T-helper 2 cell treated with Interferon-gamma antibody and Interleukin-4, amounts not matched to agents 100 ng/mL and 5 ng/mL, for 36 hours (primary cell): ENCODE data around the gene IL1RAPL1. TPM values are rescaled to one million over a fixed set of nuclear protein-coding genes. Genes with fewer than 3 reads are reported as not detected.
"Not testable (repeated sequence)": the region's sequence is repeated elsewhere in the genome, so short reads cannot be mapped to it uniquely, and the experiment has no call there.

Source experiments
- intact Hi-C: fragments of 100-400 bp; cut with micrococcal nuclease; formaldehyde crosslinking; loops from one replicate; pipeline ENCODE4 v1.15.1; 2023
- total RNA-seq: library from RNA; stranded (reverse); gene quantifications from 2 replicates; pipeline ENCODE4 v1.2.3, GENCODE V29; 2022

Gene IL1RAPL1
- total RNA-seq, 1 donor from 2014 or later, result not detected

DNA sequence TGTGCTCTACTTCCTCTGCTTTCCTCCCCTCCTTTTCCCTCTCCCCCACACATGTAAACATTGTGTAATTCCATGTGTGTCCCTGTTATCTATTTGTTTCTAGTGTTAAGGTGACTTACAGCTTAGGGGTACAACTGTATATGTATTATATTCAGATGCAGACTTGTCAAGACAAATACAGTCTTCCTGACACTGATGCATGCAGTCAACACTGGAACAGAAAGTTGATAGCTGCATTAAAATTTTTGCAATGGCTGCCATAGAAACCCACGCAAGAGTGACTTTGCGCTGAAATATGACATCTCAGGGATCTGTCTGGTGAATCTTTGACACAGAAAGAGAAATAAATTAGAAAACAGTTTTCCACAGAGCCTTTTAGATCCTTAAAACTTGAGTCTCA is 656.7 kb downstream of the IL1RAPL1 start:
- intact Hi-C loops, result no loop called here

DNA sequence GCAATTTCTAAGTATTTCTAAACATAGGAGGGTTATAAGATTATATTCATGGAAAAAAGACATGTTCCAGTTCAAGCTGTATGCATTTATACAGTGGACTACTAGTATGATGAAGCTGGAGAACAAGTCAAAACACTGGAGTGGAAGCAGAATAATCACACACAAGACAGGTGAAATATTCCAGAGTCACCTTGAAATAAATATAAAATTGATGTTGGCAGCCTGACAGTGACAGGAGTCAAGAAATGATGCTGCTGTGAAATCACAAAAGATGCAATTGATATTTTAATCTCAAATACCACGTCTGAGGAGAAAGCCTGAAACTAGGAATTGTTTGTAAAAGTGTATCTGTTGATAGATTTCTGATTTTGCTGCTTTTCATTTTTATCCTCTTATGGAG is 667.3 kb downstream of the IL1RAPL1 start:
- intact Hi-C loops, result no loop called here

DNA sequence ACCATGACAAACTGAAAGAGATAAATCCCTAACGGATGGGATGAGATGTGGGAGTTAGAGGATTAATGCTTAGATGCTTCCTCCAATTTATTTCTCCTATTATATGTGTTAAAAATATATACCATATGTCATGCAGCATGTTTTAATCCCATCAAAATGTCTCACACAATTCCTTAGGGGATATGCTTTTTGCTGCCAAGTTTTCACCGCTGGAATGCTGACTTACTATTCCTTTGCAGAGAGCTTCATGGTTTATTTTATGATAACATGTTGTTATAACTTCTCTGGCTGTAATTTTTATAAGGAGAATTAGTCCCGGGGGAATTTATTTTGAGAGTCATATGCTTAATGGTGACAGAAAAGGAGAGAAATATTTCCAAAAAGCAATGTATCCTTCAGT is 670.3 kb downstream of the IL1RAPL1 start:
- intact Hi-C loops, result no loop called here

DNA sequence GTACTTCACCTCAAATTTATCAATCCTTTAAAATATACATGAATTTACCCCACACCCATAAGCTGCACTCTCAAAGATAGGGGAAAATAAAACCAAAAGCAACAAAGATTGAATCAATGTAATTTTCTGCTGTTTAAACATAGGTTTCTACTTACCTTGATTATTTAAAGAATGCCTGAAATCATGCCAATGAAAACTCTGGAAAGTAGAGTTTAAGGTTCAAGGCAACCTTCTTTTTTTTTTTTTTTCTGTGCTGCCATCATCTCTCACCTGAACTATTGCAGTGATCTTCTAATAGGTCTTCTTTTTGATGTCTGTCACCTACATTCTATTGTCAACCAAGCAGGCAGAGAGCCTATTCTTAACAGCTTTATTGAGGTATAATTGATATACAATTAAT is 682.1 kb downstream of the IL1RAPL1 start:
- intact Hi-C loops, result no loop called here

DNA sequence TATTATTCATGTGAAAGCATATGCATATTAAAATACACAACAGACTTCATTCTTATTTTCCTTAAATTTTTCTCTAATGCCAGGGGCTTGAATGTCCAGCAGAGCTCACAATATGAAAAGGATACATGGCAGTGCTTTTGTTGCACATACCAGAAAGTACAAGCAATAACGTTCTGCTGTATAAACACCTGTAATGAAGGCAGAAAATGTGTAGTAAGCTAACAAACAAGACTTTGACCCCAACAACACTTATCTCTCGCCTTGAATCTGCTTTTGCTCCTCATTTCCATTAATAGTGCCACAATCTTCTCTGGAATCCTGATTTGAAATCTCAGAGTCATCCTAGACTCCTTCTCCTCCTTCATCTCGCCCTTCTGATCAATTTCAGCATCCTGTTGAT is 687.3 kb downstream of the IL1RAPL1 start:
- intact Hi-C loops, result no loop called here

DNA sequence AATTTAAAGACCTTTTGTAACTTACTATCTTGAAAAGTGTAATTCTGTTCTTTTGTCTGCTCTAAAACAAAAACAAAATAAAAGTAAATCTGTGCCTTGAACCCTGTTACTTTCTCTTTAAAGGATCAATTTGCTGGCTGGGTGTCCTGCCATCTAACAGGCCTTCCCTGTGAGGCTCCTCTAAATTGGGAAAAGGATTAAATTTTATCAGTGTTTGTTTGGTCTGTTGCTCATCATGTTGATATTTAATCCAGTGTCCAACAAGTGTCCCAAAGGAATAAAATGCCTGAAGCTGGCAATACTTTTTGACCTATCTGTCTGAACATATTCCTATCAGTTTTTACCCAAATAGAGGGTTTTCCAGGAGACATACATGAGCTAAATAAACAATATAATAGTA is 688.7 kb downstream of the IL1RAPL1 start:
- intact Hi-C loops, result no loop called here

DNA sequence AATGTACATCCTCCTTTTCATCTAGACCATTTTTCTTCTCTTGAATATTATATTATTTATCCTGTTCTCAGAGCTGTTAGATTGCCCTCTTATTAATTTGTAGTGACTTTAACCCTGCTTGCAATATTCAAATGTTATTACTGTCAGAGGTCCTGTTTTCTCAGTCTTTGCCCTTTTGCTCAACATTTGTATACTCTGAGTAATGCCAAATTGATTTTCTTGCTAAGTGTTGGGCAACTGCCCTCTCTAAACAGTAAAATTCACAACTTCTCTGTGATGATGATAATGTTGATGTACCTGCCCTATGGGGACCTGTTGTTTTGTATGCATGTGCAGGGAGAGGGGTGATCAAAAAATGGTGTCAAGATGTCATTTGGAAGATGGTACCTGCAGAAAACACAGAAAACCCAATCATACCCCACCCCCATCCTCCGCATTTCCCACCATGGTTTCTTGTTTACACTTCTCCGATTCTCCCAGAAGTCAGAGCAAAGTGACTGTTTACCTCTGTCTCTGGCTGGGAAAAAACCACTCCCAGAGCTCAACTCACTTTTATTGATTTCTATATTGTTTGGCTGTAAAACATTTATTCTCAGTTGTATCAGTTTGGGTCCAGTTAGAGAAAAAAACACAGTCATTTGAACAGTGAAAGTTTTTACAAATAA is 694.0 kb downstream of the IL1RAPL1 start:
- intact Hi-C loops, result no loop called here

DNA sequence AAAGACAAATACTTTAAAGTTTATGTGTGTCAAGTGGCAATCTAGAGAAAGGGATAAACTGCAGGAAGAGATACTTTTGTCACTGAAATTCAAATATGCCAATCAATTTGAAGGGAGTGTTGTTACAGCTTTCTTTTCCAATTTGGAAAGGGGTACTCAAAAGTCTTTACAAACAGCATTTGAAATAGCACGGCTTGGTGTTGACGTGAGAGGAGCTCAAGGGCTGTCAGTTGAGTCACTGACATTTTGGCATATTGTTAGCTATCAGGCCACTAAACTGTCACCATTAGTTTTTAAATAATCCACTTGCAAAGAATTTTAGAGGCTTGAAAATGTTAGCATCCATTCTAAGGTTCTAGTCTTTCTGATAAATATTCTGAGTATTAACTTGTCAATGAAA is 698.4 kb downstream of the IL1RAPL1 start:
- intact Hi-C loops, result no loop called here

DNA sequence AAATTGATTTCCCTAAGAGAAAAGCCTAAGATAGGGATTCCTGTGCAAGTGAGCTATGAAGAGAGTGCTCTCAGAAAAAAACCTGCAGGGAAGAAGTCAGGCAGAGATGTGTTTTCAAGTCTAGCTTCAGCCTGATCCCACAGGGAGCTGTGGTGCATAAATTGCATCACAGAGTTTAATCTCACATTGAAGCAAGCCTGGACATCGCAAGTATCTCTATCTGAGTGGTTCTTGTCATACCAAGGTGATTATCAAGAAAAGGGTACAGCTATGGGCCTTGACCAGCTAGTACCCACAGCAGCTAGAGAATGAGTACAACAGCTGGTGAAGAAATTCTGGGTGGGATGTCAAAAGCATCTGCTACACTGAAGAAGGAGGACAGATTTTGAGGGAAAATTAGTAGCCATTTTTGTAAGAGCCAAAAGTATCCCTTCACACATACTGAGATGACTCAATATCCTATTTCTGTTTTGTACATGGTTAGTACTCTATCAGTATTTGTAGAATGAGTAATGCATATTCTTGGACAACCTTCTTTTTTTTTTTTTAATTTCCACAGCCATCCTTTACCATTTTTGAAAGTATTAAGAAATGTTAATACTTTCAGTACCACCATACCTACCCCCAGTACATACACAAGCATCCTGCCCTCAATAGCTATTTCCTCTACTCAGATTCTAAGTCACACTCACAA is 708.9 kb downstream of the IL1RAPL1 start:
- intact Hi-C loops, result no loop called here

DNA sequence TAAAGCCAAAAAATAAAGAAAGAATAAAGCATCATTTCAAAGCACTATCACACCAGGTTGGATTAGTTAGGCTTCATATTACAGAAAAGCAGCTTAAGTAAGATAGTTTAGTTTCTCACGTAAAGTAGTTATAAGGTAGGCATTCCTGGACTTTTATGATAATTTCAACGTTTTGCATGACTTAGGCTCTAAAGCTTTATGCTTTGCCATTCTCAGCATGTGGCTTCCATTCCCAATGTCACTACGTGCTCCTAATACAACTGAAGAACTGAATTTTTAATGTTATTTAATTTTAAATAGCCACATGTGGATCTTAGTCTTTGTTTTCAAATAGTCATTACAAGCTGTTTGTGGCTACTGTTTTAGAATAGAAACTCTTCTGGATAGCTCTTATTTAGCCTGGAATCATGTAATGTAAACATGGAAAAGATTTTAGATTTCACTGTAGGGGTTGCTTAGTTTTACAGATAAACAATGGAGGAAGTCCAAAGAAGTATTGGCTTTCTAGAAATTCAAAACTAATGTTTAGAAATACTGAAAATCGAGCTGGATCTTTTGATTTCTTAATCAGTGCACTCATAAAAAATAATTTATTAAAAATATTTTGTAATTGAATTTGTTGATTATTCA is 710.0 kb downstream of the IL1RAPL1 start:
- intact Hi-C loops, result no loop called here

DNA sequence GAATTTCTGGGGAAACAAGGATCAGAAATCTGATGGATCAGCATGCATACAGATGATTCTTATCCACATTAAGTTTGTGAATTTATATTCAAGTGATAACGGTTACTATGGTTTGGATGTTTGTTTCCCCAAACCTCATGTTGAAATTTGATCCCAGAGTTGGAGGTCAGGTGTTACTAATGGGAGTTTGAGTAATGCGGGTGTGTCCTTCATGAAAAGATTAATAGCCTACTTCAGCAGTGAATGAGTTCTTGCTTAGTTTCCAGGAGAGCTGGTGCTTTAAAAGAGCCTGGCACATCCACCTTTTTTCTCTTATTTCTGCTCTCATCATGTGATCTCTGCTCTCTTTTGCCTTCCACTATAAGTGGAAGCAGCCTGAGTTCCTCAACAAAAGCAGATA is 712.4 kb downstream of the IL1RAPL1 start:
- intact Hi-C loops, result no loop called here

DNA sequence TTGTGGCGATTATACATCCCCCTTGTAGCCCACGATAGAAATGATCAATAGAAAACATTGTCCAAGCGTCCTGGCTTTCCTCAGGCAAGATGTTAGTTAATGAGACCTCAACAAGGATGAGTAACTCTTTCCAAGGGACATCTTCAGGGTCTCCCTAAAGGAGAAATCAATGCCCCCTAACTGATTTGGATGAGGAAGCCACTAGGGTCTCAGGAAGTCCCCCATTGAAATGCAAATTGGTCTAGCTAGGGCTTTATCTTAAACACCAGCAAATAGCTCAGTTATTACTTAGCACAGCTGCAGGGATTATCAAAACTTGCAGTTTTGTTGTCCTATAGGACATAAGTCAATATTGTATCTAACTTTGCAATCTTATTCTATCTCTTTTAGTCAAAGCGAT is 721.5 kb downstream of the IL1RAPL1 start:
- intact Hi-C loops, result no loop called here

DNA sequence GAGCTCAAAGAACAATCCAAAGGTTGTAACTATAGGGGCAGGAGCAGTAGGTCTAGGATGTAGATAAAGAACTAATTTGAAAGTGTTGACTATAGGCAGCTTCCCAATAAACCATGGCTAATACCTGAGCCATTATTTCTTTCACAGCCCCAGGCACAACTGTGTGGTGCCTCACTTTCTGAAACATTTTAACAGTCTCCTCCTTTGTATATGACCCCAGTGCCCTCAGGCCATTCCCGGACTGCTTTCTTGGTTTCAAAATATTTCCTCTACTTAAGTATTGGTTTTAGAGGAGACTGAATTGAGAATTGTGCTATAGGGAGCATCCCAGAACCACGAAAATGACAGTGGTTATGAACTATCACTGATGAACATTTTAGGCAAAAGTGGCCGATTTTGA is 728.7 kb downstream of the IL1RAPL1 start:
- intact Hi-C loops, result no loop called here

DNA sequence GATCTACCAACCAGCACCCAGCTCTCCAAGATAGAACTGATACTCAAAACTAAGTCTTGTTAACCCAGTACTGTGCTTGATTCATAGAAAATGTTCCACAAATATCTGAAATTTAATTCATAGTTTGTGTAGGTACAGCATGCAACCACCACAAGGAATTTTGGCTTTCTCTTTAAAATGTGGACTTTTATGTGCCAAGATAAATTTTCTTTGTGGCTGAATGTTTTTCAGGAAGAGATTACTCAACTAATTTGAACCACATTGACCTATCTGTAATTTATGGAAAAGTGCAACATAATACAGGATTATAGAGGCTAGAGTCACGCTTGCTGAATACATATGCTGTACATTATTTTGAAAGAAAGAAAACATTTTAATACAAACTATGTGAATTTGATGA is 730.8 kb downstream of the IL1RAPL1 start:
- intact Hi-C loops, result no loop called here

DNA sequence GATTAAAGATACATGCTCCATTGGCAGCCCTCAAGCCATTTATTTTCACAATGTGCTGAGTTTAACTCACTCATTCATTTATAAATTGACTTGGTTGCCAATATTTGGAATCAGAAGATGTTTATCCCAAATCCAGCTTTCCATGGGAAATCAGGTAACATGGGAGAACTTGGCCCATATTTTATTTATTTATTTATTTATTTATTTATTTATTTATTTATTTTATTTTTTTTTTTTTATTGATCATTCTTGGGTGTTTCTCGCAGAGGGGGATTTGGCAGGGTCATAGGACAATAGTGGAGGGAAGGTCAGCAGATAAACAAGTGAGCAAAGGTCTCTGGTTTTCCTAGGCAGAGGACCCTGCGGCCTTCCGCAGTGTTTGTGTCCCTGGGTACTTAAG is 745.2 kb downstream of the IL1RAPL1 start:
- intact Hi-C loops, result not testable (repeated sequence)

DNA sequence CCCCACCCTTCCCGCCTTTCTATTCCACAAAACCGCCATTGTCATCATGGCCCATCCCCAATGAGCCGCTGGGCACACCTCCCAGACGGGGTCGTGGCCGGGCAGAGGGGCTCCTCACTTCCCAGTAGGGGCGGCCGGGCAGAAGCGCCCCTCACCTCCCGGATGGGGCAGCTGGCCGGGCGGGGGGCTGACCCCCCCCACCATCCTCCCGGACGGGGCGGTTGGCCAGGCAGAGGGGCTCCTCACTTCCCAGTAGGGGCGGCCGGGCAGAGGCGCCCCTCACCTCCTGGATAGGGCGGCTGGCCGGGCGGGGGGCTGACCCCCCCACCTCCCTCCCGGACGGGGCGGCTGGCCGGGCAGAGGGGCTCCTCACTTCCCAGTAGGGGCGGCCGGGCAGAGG is 745.8 kb downstream of the IL1RAPL1 start:
- intact Hi-C loops, result not testable (repeated sequence)

DNA sequence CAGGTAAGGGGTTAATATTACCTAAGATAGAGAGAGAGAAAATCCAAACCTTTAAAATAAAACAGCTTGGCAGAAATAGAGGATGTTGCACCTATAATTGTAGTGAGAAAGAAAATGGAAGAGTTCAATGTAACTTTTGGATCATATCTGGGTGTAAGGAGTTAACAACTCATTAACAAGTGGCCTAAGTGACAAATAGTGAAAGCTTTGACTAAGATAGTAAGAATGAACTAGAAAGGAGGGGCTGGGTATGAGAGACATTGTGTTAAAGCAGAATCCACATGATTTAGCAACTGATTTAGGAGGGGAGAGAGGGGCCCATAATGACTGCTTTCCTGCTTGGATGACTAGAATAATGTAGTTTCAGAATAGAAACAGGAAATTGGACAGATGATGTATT is 761.0 kb downstream of the IL1RAPL1 start:
- intact Hi-C loops, result no loop called here

DNA sequence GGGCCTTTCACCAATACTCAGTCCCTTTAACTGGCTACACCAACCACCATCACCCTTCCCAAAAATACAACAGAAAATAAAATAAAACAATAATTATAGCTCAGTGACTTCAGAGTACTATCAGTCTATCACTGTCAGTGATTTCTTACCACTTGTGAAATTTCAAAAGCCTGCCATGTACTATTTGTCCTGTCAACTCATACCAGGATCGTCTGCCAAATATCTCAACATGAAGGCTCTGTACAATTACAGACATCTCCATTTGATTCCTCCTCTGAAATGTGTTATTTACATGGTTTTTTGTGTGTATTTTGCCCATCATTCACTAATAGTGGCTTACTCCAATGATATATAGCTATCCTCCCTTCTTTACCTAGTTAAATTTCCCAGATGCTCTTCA is 772.0 kb downstream of the IL1RAPL1 start:
- intact Hi-C loops, result no loop called here

DNA sequence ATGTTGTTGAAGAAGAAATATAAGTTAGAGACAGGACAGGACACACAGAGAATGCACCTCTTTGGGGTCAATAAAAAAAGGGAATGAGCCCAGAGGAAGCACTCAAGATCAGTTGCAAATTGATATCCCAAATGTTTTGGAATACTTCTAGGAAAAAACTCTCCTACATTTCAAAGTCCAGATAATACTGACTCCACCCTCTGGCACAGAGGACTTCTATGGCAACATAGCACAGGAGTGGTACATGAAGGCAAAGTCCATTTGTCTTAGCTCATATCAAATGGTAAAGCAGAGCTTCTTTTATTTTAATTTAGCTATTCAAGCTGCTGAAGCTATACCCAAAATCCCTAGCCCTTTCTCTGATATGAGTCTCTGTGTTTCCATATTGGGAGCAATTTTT is 787.5 kb downstream of the IL1RAPL1 start:
- intact Hi-C loops, result not testable (repeated sequence)

DNA sequence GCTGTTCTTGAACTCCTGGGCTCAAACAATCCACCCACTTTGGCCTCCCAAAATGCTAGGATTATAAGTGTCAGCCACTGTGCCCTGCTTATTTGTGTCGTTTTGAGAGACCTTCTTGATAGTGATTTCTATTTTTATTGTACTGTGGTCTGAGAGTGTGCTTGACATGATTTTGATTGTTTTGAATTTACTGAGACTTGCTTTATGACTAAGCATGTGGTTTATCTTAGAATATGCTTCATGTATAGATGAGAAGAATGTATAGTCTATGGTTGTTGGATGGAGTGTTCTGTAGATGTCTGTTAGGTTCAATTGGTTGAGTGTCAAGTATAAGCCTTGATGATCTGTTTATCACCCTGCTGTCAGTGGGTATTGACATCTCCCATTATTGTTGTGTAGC is 789.3 kb downstream of the IL1RAPL1 start:
- intact Hi-C loops, result no loop called here

DNA sequence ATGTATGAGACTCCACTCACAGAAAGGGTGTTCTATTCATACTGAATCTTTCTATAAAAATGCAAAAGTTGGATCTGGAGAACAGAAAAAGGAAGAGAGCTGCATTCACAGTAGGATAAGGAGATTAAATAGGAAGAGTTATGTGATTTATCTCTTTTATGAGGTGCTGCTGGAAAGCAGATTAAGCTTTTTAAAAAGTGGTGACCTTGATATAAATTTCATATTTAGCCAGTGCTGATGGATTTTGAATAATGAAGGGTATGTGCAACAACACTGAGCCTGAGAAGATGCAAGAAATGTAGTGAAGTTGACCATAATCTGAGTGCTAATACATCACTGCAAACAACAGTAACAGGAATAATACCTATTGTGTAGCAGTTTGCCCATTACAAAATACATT is 795.6 kb downstream of the IL1RAPL1 start:
- intact Hi-C loops, result no loop called here

DNA sequence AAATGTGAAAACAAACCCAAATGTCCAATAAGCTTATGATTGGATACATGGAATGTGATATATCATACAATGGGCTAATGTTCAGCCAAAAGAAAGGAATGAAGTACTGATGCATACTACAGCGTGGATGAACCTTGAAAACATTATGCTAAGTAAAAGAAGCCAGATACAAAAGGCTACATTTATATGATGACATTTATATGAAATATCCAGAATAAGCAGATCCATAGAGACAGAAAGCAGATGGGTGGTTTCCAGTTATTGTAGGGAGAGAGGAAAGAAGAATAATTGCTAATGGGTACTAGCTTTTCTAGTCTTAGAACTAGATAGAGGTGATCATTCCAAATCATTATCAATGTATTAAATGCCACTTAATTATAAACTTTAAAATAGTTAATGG is 801.3 kb downstream of the IL1RAPL1 start:
- intact Hi-C loops, result no loop called here

DNA sequence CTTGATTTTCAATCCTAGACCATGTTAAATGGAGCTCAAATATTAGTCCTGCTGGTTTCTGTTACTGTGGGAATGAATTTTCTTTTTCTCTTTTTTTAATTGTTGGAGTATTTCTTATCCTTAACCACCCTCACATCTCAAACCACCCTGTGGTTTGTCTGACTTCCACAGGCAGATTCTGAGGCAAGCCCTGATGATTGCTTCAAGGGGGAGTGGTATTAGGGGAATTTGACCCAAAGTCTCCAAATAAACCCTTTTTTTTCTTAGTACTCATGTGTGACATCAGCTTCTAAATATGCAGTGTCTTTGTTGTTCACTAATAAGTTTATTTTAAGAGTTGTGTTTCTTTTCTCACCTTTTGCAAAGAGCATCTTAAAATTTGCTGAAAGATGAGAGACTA is 810.3 kb downstream of the IL1RAPL1 start:
- intact Hi-C loops, result no loop called here
